ENCODE results near the gene TRRAP. TPM values are rescaled to one million over a fixed set of nuclear protein-coding genes. Genes with fewer than 3 reads are reported as not detected.
A peak's percentile ranks its signal among the peaks of the same experiment; 100 is the strongest.

TRRAP gene
- total and polyA plus RNA-seq, 2 of the 4 experiments (the other 2 are of a cell fraction): 12.5 to 18.1 TPM

DNA sequence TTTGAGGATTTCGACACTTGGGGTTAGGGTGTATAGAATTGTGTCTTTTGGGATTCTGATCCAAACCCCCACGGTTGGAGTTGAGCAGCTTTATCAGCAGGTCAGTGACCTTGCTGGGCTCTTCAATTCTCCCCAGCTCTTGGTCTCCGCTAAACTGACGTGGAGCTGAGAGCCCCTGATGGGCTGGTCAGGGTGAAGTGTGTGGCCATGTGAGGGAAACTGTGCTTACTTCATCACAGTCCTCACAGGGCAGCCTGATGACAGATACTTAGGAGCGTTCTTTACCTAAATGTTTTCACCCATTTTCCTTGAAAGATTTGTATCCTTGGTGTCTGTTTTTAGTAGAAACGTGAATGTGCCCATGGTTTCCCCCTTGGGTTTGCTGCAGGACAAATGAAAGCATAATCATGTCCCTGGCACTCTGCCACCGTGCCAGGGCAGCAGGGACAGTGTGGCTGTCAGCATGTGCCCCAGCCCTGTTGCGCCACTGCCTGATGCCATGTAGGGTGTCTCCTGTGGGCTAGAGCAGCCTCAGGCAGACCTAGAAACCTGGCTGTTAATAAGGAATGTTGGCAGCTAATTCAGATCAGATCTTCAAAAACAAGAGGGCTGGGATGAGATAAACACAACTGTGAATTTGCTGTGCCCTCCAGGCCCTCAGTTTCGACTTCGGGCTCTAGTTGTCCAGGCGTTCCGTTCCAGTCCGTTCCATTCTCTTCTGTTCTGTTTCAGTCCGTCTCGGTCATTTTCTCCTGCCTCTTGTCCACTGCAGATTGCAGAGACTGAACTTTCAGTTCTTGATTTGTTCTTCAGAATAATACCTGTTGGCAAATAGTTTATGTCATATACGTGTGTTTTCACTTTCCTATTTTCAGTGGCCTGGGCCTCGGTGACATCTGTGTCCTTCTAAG, 96.8 kb downstream of the TRRAP start:
- no peak overlapping the region for H3K56ac ChIP-seq (ENCODE audit: extremely low read depth, insufficient read depth, low read length)
- peak overlapping the region; percentile 34 for H2AK9ac ChIP-seq (replicated peaks; ENCODE audit: low read depth, low read length, poor library complexity)
- no peak overlapping the region for H3K4me3 ChIP-seq (ENCODE audit: insufficient read depth, low read depth, low read length)
- ChIA-PET POLR2A (ENCODE audit: unreplicated experiment) (no interaction called here), CTCF (interaction anchor here (1.0 kb wide), 1 partner anchor 97 kb away, joined by 4 read pairs; the partner anchor contains the start of gene TRRAP)
- WGBS, 2 experiments (ENCODE audit: extremely low coverage in 2 of 2, insufficient read length in 1 of 2): 98% methylated on average over 5 of the region's 17 CpGs; no CpG with 5 or more reads in 1 of the 2 experiments
- H2BK15ac ChIP-seq (ENCODE audit: low read depth, low read length): no peak overlapping the region
- H3K36me3 ChIP-seq (ENCODE audit: control insufficient read depth, insufficient read depth, low read length): peaks cover 72% of the 10 kb centered on the region
- H3K14ac ChIP-seq (replicated peaks; ENCODE audit: low read depth, low read length): no peak overlapping the region
- no peak overlapping the region for H2BK5ac ChIP-seq (ENCODE audit: low read depth, low read length, poor library complexity, severe bottlenecking)
- TF ChIP-seq ELK1 (IDR thresholded peaks at IDR 0.05; ENCODE audit: borderline replicate concordance, low read depth, low read length) (no peak), RAD21 (IDR thresholded peaks at IDR 0.05; ENCODE audit: low read length) (no peak), MXI1 (IDR thresholded peaks at IDR 0.05; ENCODE audit: borderline replicate concordance, low read depth, low read length) (no peak), RCOR1 (IDR thresholded peaks at IDR 0.05; ENCODE audit: insufficient replicate concordance, low read length) (no peak), SMC3 (IDR thresholded peaks at IDR 0.05; ENCODE audit: low read depth, low read length) (no peak), NFE2L2 (IDR thresholded peaks at IDR 0.05; ENCODE audit: low read depth, low read length) (no peak), MAZ (IDR thresholded peaks at IDR 0.05; ENCODE audit: borderline replicate concordance, low read depth, low read length) (no peak)
- TF ChIP-seq, protein P1, sequence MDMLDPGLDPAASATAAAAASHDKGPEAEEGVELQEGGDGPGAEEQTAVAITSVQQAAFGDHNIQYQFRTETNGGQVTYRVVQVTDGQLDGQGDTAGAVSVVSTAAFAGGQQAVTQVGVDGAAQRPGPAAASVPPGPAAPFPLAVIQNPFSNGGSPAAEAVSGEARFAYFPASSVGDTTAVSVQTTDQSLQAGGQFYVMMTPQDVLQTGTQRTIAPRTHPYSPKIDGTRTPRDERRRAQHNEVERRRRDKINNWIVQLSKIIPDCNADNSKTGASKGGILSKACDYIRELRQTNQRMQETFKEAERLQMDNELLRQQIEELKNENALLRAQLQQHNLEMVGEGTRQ (IDR thresholded peaks at IDR 0.05; ENCODE audit: low read depth, low read length): no peak
- ATAC-seq (ENCODE audit: low read depth) (no peak), DNase-seq (no peak)
- H3K27me3 ChIP-seq (ENCODE audit: control insufficient read depth, insufficient read depth, low read length): no peaks in the 10 kb centered on the region
- no peak overlapping the region for H3K4ac ChIP-seq (ENCODE audit: low read depth, low read length)
- no peaks in the 10 kb centered on the region; the same call in 1 of the 2 replicates for H4K20me1 ChIP-seq (ENCODE audit: insufficient read depth, low read length)
- no peak overlapping the region for H2BK120ac ChIP-seq (ENCODE audit: low read depth, low read length)
- intact Hi-C loops (cut with micrococcal nuclease): no loop called here
- H2BK20ac ChIP-seq (ENCODE audit: low read depth, low read length): no peak overlapping the region
- no peak overlapping the region for H4K8ac ChIP-seq (ENCODE audit: low read depth in 2 of 2, low read length in 2 of 2)
- no peak overlapping the region for H3K23ac ChIP-seq (ENCODE audit: low read depth, low read length)
- no peak overlapping the region for H4K91ac ChIP-seq (ENCODE audit: insufficient read depth, low read depth, low read length)
- dilution Hi-C loops (cut with HindIII; ENCODE audit: low sequenced_read_pairs, unreplicated experiment): no loop called here
- H3K27ac ChIP-seq (ENCODE audit: insufficient read depth, low read length): no peak overlapping the region
- BruUV-seq (replicated peaks): no TSS peak
- no peak overlapping the region for H3K18ac ChIP-seq (ENCODE audit: low read depth, low read length)
- H2AFZ ChIP-seq (replicated peaks; ENCODE audit: low read length, poor library complexity): no peak overlapping the region
- no peaks in the 10 kb centered on the region; the same call in 1 of the 2 replicates for H3K9me1 ChIP-seq (ENCODE audit: insufficient read depth, low read length)
- H2AK5ac ChIP-seq (ENCODE audit: low read depth, low read length): no peak overlapping the region
- no peaks in the 10 kb centered on the region for H3K4me1 ChIP-seq (ENCODE audit: control insufficient read depth, insufficient read depth, low read length)
- no peaks in the 10 kb centered on the region for H3K9me3 ChIP-seq (ENCODE audit: control insufficient read depth, insufficient read depth, low read length)
- H3K9ac ChIP-seq (ENCODE audit: low read depth, low read length): no peak overlapping the region
- H4K5ac ChIP-seq (ENCODE audit: low read depth, low read length): no peak overlapping the region
- in situ Hi-C loops (cut with MboI; ENCODE audit: low sequenced_read_pairs): loop anchor here (5.0 kb wide), 1 partner anchor 43 kb away; no protein-coding TSS in a partner anchor
- no peak overlapping the region for H3K4me2 ChIP-seq (ENCODE audit: low read depth, low read length)
- no peaks in the 10 kb centered on the region; a peak in 2 of 4 replicates for H3K79me1 ChIP-seq (ENCODE audit: low read depth in 1 of 2, low read length in 2 of 2)
